Measurements from ENCODE around the gene PHC2.

- TF ChIP-seq, protein P1, sequence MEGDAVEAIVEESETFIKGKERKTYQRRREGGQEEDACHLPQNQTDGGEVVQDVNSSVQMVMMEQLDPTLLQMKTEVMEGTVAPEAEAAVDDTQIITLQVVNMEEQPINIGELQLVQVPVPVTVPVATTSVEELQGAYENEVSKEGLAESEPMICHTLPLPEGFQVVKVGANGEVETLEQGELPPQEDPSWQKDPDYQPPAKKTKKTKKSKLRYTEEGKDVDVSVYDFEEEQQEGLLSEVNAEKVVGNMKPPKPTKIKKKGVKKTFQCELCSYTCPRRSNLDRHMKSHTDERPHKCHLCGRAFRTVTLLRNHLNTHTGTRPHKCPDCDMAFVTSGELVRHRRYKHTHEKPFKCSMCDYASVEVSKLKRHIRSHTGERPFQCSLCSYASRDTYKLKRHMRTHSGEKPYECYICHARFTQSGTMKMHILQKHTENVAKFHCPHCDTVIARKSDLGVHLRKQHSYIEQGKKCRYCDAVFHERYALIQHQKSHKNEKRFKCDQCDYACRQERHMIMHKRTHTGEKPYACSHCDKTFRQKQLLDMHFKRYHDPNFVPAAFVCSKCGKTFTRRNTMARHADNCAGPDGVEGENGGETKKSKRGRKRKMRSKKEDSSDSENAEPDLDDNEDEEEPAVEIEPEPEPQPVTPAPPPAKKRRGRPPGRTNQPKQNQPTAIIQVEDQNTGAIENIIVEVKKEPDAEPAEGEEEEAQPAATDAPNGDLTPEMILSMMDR (IDR thresholded peaks at IDR 0.05) = no peak
- no peak for TF ChIP-seq ZFX (IDR thresholded peaks at IDR 0.05; ENCODE audit: borderline replicate concordance)
Measured at GRCh38 chr1:33301273-33301984, 129.5 kb downstream of the PHC2 start.

Measured in 22Rv1 (cell line).